Cardiac muscle cell (in vitro differentiated cells and primary cell): ENCODE results near the gene EEPD1. TPM values are rescaled to one million over a fixed set of nuclear protein-coding genes. Genes with fewer than 3 reads are reported as not detected.
A peak's percentile ranks its signal among the peaks of the same experiment; 100 is the strongest.

ENCODE experiments used
- DNase-seq, 2 donors: peaks; one replicate each; pipeline versions ENCODE4 v3.0.0 to v3.0.0-alpha.2; 2010 to 2017; ENCODE audit warnings: low read depth in 1 of 2, low spot score in 1 of 2
- H3K27ac ChIP-seq: fragments of 200-600 bp; sonication (generic); 2 replicates; pipeline ENCODE4 v1.5.1; 2016
- H3K27me3 ChIP-seq: fragments of 200-600 bp; sonication (generic); 2 replicates; pipeline ENCODE4 v1.6.0; 2016; ENCODE audit warnings: control low read depth
- H3K36me3 ChIP-seq: fragments of 200-600 bp; sonication (generic); 2 replicates; pipeline ENCODE4 v1.5.1; 2016; ENCODE audit warnings: control low read depth
- H3K4me1 ChIP-seq: fragments of 200-600 bp; sonication (generic); 2 replicates; pipeline ENCODE4 v1.8.1; 2017; ENCODE audit warnings: low read depth, mild to moderate bottlenecking, mixed run types
- H3K4me3 ChIP-seq: fragments of 200-600 bp; sonication (generic); 2 replicates; pipeline ENCODE4 v1.5.1; 2016; ENCODE audit warnings: mild to moderate bottlenecking
- H3K9me3 ChIP-seq: fragments of 200-600 bp; sonication (generic); 2 replicates; pipeline ENCODE4 v1.5.1; 2017; ENCODE audit warnings: low read depth, mild to moderate bottlenecking, control low read depth
- CTCF ChIP-seq: IDR thresholded peaks from 2 replicates; pipeline ENCODE4 v1.5.1; 2012; ENCODE audit warnings: low read depth, mild to moderate bottlenecking, low read length
- polyA plus RNA-seq: library from polyadenylated mRNA; unstranded; fragments of >200 nt; fragmentation: Nextera tagmentation; extraction: Ambion mirVana; gene quantifications from 2 replicates; pipeline ENCODE4 v1.2.1, GENCODE V29; 2016
- total RNA-seq: library from RNA; depleted of rRNA; stranded (reverse); fragments of >200 nt; gene quantifications from 2 replicates; pipeline ENCODE4 v1.2.3, GENCODE V29; 2016

Gene EEPD1
- total and polyA plus RNA-seq, 2 experiments from 2014 or later, result 4.8 to 11.9 TPM

DNA sequence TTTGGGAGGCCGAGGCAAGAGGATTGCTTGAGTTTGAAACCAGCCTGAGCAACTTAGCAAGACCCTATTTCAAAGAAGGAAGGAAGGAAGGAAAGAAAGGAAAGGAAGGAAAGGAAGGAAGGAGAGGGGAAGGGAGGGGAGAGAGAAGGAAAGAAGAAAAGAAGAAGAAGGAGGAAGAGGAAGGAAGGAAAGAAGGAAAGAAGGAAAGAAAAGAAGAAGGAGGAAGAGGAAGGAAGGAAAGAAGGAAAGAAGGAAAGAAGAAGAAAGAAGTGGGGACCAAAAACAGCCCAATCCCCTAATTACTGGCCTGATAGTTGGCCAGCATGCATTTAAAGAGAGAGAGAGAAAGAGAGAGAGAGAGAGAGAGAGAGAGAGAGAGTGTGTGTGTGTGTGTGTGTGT, 66.4 kb downstream of the EEPD1 start:
- Histone ChIP-seq H3K27ac (no peak overlapping the region), H3K4me1 (peaks cover 15% of the 10 kb centered on the region), H3K9me3 (no peaks in the 10 kb centered on the region), H3K36me3 (no peaks in the 10 kb centered on the region), H3K27me3 (no peaks in the 10 kb centered on the region), H3K4me3 (no peak overlapping the region)
- no peak for TF ChIP-seq CTCF
- DNase-seq, result no peak

DNA sequence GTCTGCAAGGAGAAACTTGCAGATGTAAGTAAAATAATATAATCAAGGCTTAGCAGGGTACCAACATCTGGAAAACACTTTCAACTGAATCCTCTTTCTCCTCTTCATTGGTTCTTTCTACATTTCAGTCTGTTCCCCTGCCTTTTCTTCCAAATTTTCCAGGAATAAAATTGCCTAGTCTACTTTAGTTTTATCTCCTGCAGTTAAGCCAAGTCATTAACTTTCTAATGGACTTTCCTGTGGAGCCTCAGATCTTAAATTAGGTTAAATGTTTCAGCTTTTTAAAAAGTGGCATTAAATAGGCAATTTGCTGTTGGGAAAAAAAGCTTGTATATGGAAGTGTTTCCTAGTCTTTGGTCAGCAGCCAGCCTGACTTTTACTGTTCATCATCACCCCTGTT, 70.8 kb downstream of the EEPD1 start:
- Histone ChIP-seq H3K27ac (no peak overlapping the region), H3K4me1 (peaks cover 7% of the 10 kb centered on the region), H3K9me3 (no peaks in the 10 kb centered on the region), H3K27me3 (no peaks in the 10 kb centered on the region), H3K36me3 (no peaks in the 10 kb centered on the region), H3K4me3 (no peak overlapping the region)
- no peak for TF ChIP-seq CTCF
- DNase-seq, result no peak

GRCh38 chr7:36224934-36225858, 72.1 kb downstream of the EEPD1 start:
- no peak overlapping the region for H3K4me3 ChIP-seq

DNA sequence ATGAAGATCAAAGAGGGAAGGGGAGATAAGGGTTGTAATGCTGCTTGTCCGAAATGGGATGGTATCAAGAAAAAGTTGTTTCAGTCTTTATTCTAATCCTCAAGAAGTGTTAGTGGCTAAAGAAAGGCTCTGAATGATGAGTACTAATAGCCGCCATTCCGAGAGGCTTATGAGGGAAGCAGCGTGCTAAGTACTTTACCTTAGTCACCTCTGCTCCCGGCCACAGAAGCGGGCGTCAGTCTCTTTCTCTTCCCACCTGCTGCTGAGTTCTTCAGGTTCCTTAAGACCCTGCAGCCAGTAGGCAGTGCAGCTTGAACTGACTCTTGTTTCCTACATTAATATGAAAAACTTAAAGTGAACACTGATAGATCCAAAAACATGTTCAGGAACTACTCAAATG, 73.1 kb downstream of the EEPD1 start:
- H3K4me1 ChIP-seq, result peaks cover 8% of the 10 kb centered on the region
- H3K9me3 ChIP-seq, result no peaks in the 10 kb centered on the region
- H3K27me3 ChIP-seq, result no peaks in the 10 kb centered on the region
- no peak for TF ChIP-seq CTCF
- DNase-seq, result no peak
- no peak overlapping the region for H3K27ac ChIP-seq
- no peak overlapping the region for H3K4me3 ChIP-seq
- H3K36me3 ChIP-seq, result no peaks in the 10 kb centered on the region

More at GRCh38 chr7:36224934-36225858, 72.1 kb downstream of the EEPD1 start:
- H3K9me3 ChIP-seq, result no peaks in the 10 kb centered on the region
- peak in 1 of 2 donors; percentile 61 for DNase-seq
- no peaks in the 10 kb centered on the region for H3K36me3 ChIP-seq
- no peak for TF ChIP-seq CTCF
- H3K27ac ChIP-seq, result no peak overlapping the region
- H3K27me3 ChIP-seq, result no peaks in the 10 kb centered on the region
- H3K4me1 ChIP-seq, result peaks cover 7% of the 10 kb centered on the region

GRCh38 chr7:36227223-36227622, 74.2 kb downstream of the EEPD1 start:
- no peak overlapping the region for H3K4me3 ChIP-seq
- H3K27ac ChIP-seq, result no peak overlapping the region
- H3K27me3 ChIP-seq, result no peaks in the 10 kb centered on the region
- H3K4me1 ChIP-seq, result peaks cover 9% of the 10 kb centered on the region
- no peaks in the 10 kb centered on the region for H3K36me3 ChIP-seq
- no peak for TF ChIP-seq CTCF
- DNase-seq, result peak in 1 of 2 donors; percentile 55
- H3K9me3 ChIP-seq, result no peaks in the 10 kb centered on the region
